ENCODE results near the gene SAMD13. TPM values are rescaled to one million over a fixed set of nuclear protein-coding genes. Genes with fewer than 3 reads are reported as not detected.

The SAMD13 gene
- total and polyA plus RNA-seq, 2 of the 8 experiments (the other 6 are each of a cell fraction or from before 2014, with no cell fraction given): 0.86 to 2.3 TPM

DNA sequence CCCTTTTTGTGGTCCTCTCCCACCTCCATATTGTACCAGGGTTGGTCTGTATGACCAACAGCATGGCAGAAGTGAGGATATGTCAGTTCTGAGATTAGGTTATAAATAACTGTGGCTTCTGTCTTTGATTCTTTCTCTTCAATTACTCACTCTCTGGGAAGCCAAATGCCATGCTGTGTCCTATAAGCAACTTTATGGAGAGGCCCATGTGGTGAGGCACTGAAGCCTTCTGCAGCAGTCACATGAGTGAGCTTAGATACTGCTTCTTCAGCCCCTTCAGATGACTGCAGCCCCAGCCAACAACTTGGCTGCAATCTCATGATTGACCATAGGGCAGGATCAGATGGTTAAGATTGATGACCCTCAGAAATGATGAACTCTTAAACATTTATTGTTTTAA is 34.0 kb upstream of the SAMD13 start:
- Histone ChIP-seq H3K27me3 (replicated peaks in 1 of 4; ENCODE audit: control insufficient read depth in 3 of 4, extremely low read depth in 1 of 4, insufficient read depth in 3 of 4, low read length in 3 of 4) (no peaks in the 10 kb centered on the region), H3K36me3 (ENCODE audit: control insufficient read depth in 2 of 4, insufficient read depth in 4 of 4, low read length in 3 of 4) (no peaks in the 10 kb centered on the region), H3K4me3 (ENCODE audit: extremely low read depth in 1 of 4, insufficient read depth in 2 of 4, low read depth in 3 of 4, low read length in 4 of 4) (no peak overlapping the region), H2BK120ac (replicated peaks; ENCODE audit: low read depth, low read length) (no peak overlapping the region), H3K79me1 (ENCODE audit: low read depth, low read length) (no peaks in the 10 kb centered on the region), H4K5ac (ENCODE audit: insufficient read length, low read depth, low read length) (no peak overlapping the region), H3K23me2 (ENCODE audit: low read depth, low read length) (no peaks in the 10 kb centered on the region; the same call in 1 of the 2 replicates), H2AFZ (ENCODE audit: low read length) (no peak overlapping the region), H3K18ac (ENCODE audit: extremely low read depth, low read length) (no peak overlapping the region), H2BK20ac (ENCODE audit: low read length) (no peak overlapping the region), H2BK15ac (ENCODE audit: low read length) (no peak overlapping the region), H4K91ac (replicated peaks; ENCODE audit: insufficient read length, low read length) (no peak overlapping the region), H3K9me3 (ENCODE audit: insufficient read depth in 2 of 2, low read depth in 1 of 2, low read length in 1 of 2) (no peaks in the 10 kb centered on the region), H3K27ac (ENCODE audit: low read depth, low read length) (no peak overlapping the region), H2AK5ac (ENCODE audit: low read depth, low read length) (no peak overlapping the region), H3K4me2 (ENCODE audit: insufficient read depth in 1 of 2, low read depth in 2 of 2, low read length in 2 of 2) (no peak overlapping the region), H2BK5ac (ENCODE audit: low read depth, low read length) (no peak overlapping the region), H4K8ac (ENCODE audit: extremely low read depth, insufficient read depth, low read length) (no peak overlapping the region), H3K56ac (replicated peaks; ENCODE audit: insufficient read length, low read depth, low read length) (no peak overlapping the region), H3K4me1 (replicated peaks in 1 of 4; ENCODE audit: control insufficient read depth in 3 of 4, insufficient read depth in 4 of 4, low read length in 3 of 4) (peaks cover 0 to 11% (median 2%) of the 10 kb centered on the region in 4 experiments; a peak in 3 of 7 replicates), H2BK12ac (ENCODE audit: low read depth, low read length) (no peak overlapping the region), H3K9ac (replicated peaks in 1 of 4; ENCODE audit: extremely low read depth in 1 of 4, low read depth in 3 of 4, low read length in 3 of 4) (no peak overlapping the region), H3K4ac (replicated peaks; ENCODE audit: insufficient read length, low read depth, low read length) (no peak overlapping the region), H3K23ac (ENCODE audit: insufficient read length) (no peak overlapping the region), H3K14ac (ENCODE audit: insufficient read length) (no peak overlapping the region), H3K79me2 (ENCODE audit: control insufficient read depth in 1 of 2, insufficient read depth in 2 of 2, low read length in 2 of 2) (no peaks in the 10 kb centered on the region), H4K20me1 (replicated peaks in 1 of 2; ENCODE audit: control insufficient read depth in 1 of 2, insufficient read depth in 2 of 2, low read length in 2 of 2) (no peaks in the 10 kb centered on the region)
- no peak for DNase-seq (ENCODE audit: low read depth in 1 of 2, low spot score in 2 of 2)
- ChIA-PET CTCF (ENCODE audit: partially characterized antibody) (no interaction called here), POLR2A (ENCODE audit: partially characterized antibody) (no interaction called here)
- FAIRE-seq: no peak
- TF ChIP-seq FOSL1 (IDR thresholded peaks at IDR 0.05; ENCODE audit: insufficient read depth, low read depth, low read length): no peak
- no peak for TF ChIP-seq KDM1A (IDR thresholded peaks at IDR 0.05; ENCODE audit: borderline replicate concordance, low read length)
- no peak for TF ChIP-seq RNF2 (IDR thresholded peaks at IDR 0.05; ENCODE audit: borderline replicate concordance, low read depth, low read length, missing control alignments, poor library complexity, severe bottlenecking)
- TF ChIP-seq CTBP2 (IDR thresholded peaks at IDR 0.05; ENCODE audit: borderline replicate concordance, insufficient read depth, insufficient read length, low read length): no peak
- TF ChIP-seq RFX5 (IDR thresholded peaks at IDR 0.05; ENCODE audit: borderline replicate concordance, low read depth, low read length): no peak
- no peak for TF ChIP-seq POLR2A (IDR thresholded peaks at IDR 0.05; ENCODE audit: control extremely low read depth in 1 of 2, low read depth in 2 of 2, low read length in 2 of 2)
- TF ChIP-seq EGR1 (IDR thresholded peaks at IDR 0.05; ENCODE audit: borderline replicate concordance, low read depth, low read length): no peak
- TF ChIP-seq, protein P1, sequence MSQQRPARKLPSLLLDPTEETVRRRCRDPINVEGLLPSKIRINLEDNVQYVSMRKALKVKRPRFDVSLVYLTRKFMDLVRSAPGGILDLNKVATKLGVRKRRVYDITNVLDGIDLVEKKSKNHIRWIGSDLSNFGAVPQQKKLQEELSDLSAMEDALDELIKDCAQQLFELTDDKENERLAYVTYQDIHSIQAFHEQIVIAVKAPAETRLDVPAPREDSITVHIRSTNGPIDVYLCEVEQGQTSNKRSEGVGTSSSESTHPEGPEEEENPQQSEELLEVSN (IDR thresholded peaks at IDR 0.05): no peak
- TF ChIP-seq CBX8 (IDR thresholded peaks at IDR 0.05; ENCODE audit: borderline replicate concordance, low read depth, low read length): no peak
- TF ChIP-seq BCL11A (IDR thresholded peaks at IDR 0.05; ENCODE audit: low read depth in 2 of 2, low read length in 2 of 2): no peak
- no peak for TF ChIP-seq EP300 (IDR thresholded peaks at IDR 0.05; ENCODE audit: borderline replicate concordance in 1 of 2, low read depth in 2 of 2, low read length in 2 of 2)
- TF ChIP-seq CEBPB (IDR thresholded peaks at IDR 0.05; ENCODE audit: low read depth, low read length): no peak
- TF ChIP-seq TCF12 (IDR thresholded peaks at IDR 0.05; ENCODE audit: low read depth, low read length): no peak
